Keratinocyte (primary cell): ENCODE measurements around the gene ZSCAN1. TPM values are rescaled to one million over a fixed set of nuclear protein-coding genes. Genes with fewer than 3 reads are reported as not detected.

Experiments used
- DNase-seq: peaks from one replicate; pipeline ENCODE4 v3.0.0-alpha.2; 2011; ENCODE audit warnings: low read depth, missing footprints, low spot score
- FAIRE-seq: peaks from 2 replicates; lab custom pipeline; 2011; peaks lifted over from hg19 to GRCh38; lab: Jason Lieb, UNC
- H2AFZ ChIP-seq: 2 replicates; pipeline ENCODE4 v1.6.0; 2012; ENCODE audit warnings: low read length, control low read depth, inconsistent platforms; ENCODE audit not compliant: control insufficient read depth
- H3K27ac ChIP-seq: 2 replicates; pipeline ENCODE4 v1.5.1; 2011; ENCODE audit warnings: low read length; ENCODE audit not compliant: control insufficient read depth, insufficient read depth
- H3K27me3 ChIP-seq: 3 replicates; pipeline ENCODE4 v1.6.0; 2011; ENCODE audit warnings: low read length; ENCODE audit not compliant: control insufficient read depth, insufficient read depth; ENCODE audit errors: extremely low read depth
- H3K36me3 ChIP-seq, 2 experiments: 2 replicates in 1 of 2; 3 replicates in 1 of 2; pipeline ENCODE4 v1.5.1; 2011; ENCODE audit warnings: low read length in 2 of 2, mild to moderate bottlenecking in 1 of 2; ENCODE audit not compliant: control insufficient read depth in 2 of 2, insufficient read depth in 2 of 2; ENCODE audit errors: extremely low read depth in 1 of 2
- H3K4me1 ChIP-seq: 3 replicates; pipeline ENCODE4 v1.5.1; 2011; ENCODE audit warnings: low read length; ENCODE audit not compliant: control insufficient read depth, insufficient read depth; ENCODE audit errors: extremely low read depth
- H3K4me2 ChIP-seq: 3 replicates; pipeline ENCODE4 v1.6.0; 2011; ENCODE audit warnings: low read depth, low read length; ENCODE audit not compliant: control insufficient read depth, insufficient read depth; ENCODE audit errors: extremely low read depth
- H3K4me3 ChIP-seq, 3 experiments: fragments of 200-600 bp in 1 of 3; sonication (generic) in 1 of 3; 2 replicates in 2 of 3; 3 replicates in 1 of 3; pipeline ENCODE4 v1.5.1; 2011 to 2016; ENCODE audit warnings: low read length in 3 of 3, mild to moderate bottlenecking in 3 of 3, control low read depth in 2 of 3, inconsistent platforms in 1 of 3, low read depth in 1 of 3, mixed read lengths in 1 of 3, mixed run types in 1 of 3, moderate library complexity in 1 of 3; ENCODE audit not compliant: control insufficient read depth in 2 of 3, insufficient read depth in 2 of 3; ENCODE audit errors: extremely low read depth in 1 of 3
- H3K79me2 ChIP-seq: 2 replicates; pipeline ENCODE4 v1.6.0; 2012; ENCODE audit warnings: low read length; ENCODE audit not compliant: control insufficient read depth, insufficient read depth
- H3K9ac ChIP-seq: 3 replicates; pipeline ENCODE4 v1.6.0; 2011; ENCODE audit warnings: low read length; ENCODE audit not compliant: control insufficient read depth, insufficient read depth; ENCODE audit errors: extremely low read depth
- H3K9me1 ChIP-seq: 3 replicates; pipeline ENCODE4 v1.6.0; 2011; ENCODE audit warnings: low read length; ENCODE audit not compliant: control insufficient read depth, insufficient read depth; ENCODE audit errors: extremely low read depth
- H3K9me3 ChIP-seq: 2 replicates; pipeline ENCODE4 v1.5.1; 2012; ENCODE audit warnings: low read depth, low read length; ENCODE audit not compliant: control insufficient read depth
- H4K20me1 ChIP-seq: 3 replicates; pipeline ENCODE4 v1.6.0; 2011; ENCODE audit warnings: low read length; ENCODE audit not compliant: control insufficient read depth, insufficient read depth; ENCODE audit errors: extremely low read depth
- EZH2 ChIP-seq: IDR thresholded peaks from one replicate; pipeline ENCODE4 v1.6.1; 2012; ENCODE audit warnings: inconsistent platforms, mild to moderate bottlenecking, low read length, moderate library complexity
- dilution Hi-C: fragments of 300-500 bp; cut with MboI; formaldehyde crosslinking; loops from one replicate; pipeline ENCODE4 v1.7.0; 2020; ENCODE audit warnings: low sequenced_read_pairs; ENCODE audit not compliant: extremely low pct_ligation_motif_present
- polyA plus RNA-seq, 5 experiments: library from polyadenylated mRNA; depleted of rRNA in 3 of 5; stranded (reverse) in 3 of 5; stranded (forward) in 1 of 5; unstranded in 1 of 5; fragments of >200 nt; gene quantifications; 1 replicate in 1 of 5; 2 replicates in 3 of 5; 3 replicates in 1 of 5; pipeline versions ENCODE4 v1.2.1 to v1.2.3, GENCODE V29; 2011 to 2012; ENCODE audit warnings: missing spikeins in 2 of 5, low read depth in 1 of 5, low replicate concordance in 1 of 5
- TF ChIP-seq, protein P1 (sequence below), 3 experiments: IDR thresholded peaks in 1 of 3; conservative IDR thresholded peaks in 1 of 3; optimal IDR thresholded peaks in 1 of 3; 2 replicates in 2 of 3; 3 replicates in 1 of 3; pipeline versions ENCODE3 to v1.5.1; 2011; ENCODE audit warnings: low read length in 3 of 3, mild to moderate bottlenecking in 3 of 3, moderate library complexity in 2 of 3, control low read depth in 1 of 3, inconsistent platforms in 1 of 3; ENCODE audit not compliant: insufficient read depth in 2 of 3; ENCODE audit errors: extremely low read depth in 1 of 3

Gene ZSCAN1
- polyA plus RNA-seq, 1 donor (not counting 4 experiments of a cell fraction or from before 2014, with no cell fraction given): not detected

DNA sequence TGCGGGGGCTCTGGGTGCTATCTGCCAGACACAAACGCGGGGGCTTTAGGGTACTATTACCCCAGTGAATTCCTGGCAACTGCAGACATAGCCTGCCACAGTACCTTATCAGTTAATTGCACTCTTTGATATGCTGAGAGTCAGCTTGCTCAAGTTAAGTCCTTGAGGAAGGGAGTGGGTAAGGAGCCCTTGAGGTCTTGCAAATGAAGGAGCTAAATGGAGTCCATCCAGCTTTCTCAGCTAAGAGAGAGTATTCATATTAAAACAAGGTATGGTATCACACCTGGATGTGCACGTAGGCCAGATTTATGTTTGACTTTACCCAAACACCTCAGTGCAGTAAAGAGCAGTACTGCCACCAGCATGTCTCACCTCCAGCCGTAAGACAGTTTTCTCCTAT, 19.7 kb upstream of the ZSCAN1 start:
- Histone ChIP-seq H2AFZ (no peak overlapping the region), H3K9me1 (no peaks in the 10 kb centered on the region), H3K27me3 (no peaks in the 10 kb centered on the region), H3K79me2 (no peaks in the 10 kb centered on the region), H3K9me3 (peaks cover 8% of the 10 kb centered on the region), H3K4me1 (peaks cover 7% of the 10 kb centered on the region), H3K36me3 (no peaks in the 10 kb centered on the region), H3K9ac (no peak overlapping the region), H4K20me1 (no peaks in the 10 kb centered on the region), H3K4me2 (no peak overlapping the region), H3K27ac (no peak overlapping the region), H3K4me3 (no peak overlapping the region)
- FAIRE-seq (no peak), DNase-seq (no peak)
- dilution Hi-C loops: no loop called here
- no peak for TF ChIP-seq EZH2
- TF ChIP-seq, protein P1, sequence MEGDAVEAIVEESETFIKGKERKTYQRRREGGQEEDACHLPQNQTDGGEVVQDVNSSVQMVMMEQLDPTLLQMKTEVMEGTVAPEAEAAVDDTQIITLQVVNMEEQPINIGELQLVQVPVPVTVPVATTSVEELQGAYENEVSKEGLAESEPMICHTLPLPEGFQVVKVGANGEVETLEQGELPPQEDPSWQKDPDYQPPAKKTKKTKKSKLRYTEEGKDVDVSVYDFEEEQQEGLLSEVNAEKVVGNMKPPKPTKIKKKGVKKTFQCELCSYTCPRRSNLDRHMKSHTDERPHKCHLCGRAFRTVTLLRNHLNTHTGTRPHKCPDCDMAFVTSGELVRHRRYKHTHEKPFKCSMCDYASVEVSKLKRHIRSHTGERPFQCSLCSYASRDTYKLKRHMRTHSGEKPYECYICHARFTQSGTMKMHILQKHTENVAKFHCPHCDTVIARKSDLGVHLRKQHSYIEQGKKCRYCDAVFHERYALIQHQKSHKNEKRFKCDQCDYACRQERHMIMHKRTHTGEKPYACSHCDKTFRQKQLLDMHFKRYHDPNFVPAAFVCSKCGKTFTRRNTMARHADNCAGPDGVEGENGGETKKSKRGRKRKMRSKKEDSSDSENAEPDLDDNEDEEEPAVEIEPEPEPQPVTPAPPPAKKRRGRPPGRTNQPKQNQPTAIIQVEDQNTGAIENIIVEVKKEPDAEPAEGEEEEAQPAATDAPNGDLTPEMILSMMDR (optimal IDR thresholded peaks at IDR 0.05 in 1 of 3, IDR thresholded peaks at IDR 0.05 in 1 of 3, conservative IDR thresholded peaks at IDR 0.05 in 1 of 3; ENCODE audit: extremely low read depth in 1 of 3, insufficient read depth in 2 of 3, low read length in 3 of 3): no peak

DNA sequence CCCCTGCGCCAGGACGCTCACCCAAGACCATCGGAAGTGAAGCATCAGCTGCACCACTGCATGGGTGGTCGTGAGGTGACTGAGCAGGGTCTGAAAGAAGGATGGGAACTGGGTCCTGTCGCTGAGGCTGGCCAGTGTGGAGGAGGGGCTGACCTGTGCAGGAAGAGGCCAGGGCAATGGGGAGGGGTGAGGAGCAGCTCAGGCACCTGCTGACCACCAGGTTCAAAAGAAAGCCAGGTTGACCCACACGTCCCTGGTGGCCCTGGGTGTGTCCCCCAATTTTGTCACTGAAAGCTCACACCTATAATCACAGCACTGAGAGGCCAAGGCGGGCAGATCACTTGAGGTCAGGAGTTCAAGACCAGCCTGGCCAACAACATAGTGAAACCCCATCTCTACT, 13.7 kb upstream of the ZSCAN1 start:
- H3K27ac ChIP-seq: no peak overlapping the region
- DNase-seq: no peak
- no peak for FAIRE-seq
- H3K9ac ChIP-seq: no peak overlapping the region
- H3K4me3 ChIP-seq: no peak overlapping the region
- H3K36me3 ChIP-seq: no peaks in the 10 kb centered on the region
- H3K9me1 ChIP-seq: no peaks in the 10 kb centered on the region
- H2AFZ ChIP-seq: no peak overlapping the region
- H4K20me1 ChIP-seq: no peaks in the 10 kb centered on the region
- dilution Hi-C loops: no loop called here
- TF ChIP-seq EZH2: no peak
- TF ChIP-seq, protein P1 (optimal IDR thresholded peaks at IDR 0.05 in 1 of 3, IDR thresholded peaks at IDR 0.05 in 1 of 3, conservative IDR thresholded peaks at IDR 0.05 in 1 of 3; ENCODE audit: extremely low read depth in 1 of 3, insufficient read depth in 2 of 3, low read length in 3 of 3): no peak
- peaks cover 7% of the 10 kb centered on the region for H3K9me3 ChIP-seq
- H3K27me3 ChIP-seq: no peaks in the 10 kb centered on the region
- no peaks in the 10 kb centered on the region for H3K4me1 ChIP-seq
- no peaks in the 10 kb centered on the region for H3K79me2 ChIP-seq
- no peak overlapping the region for H3K4me2 ChIP-seq
